Glomerular endothelial cell (primary cell): Measurements from ENCODE around the gene ENKD1. TPM values are rescaled to one million over a fixed set of nuclear protein-coding genes. Genes with fewer than 3 reads are reported as not detected.
"Not testable (repeated sequence)": the region's sequence is repeated elsewhere in the genome, so short reads cannot be mapped to it uniquely, and the experiment has no call there.

ENCODE experiments used
- DNase-seq: peaks from one replicate; pipeline ENCODE4 v3.0.0-alpha.2; 2011; ENCODE audit warnings: low read depth, low spot score; ENCODE audit errors: extremely low read depth
- total RNA-seq: library from RNA; depleted of rRNA; stranded (reverse); fragments of >200 nt; gene quantifications from 2 replicates; pipeline ENCODE4 v1.2.3, GENCODE V29; 2015

ENKD1 gene
- total RNA-seq: 20.5 and 25.9 TPM in 2 replicates

DNA sequence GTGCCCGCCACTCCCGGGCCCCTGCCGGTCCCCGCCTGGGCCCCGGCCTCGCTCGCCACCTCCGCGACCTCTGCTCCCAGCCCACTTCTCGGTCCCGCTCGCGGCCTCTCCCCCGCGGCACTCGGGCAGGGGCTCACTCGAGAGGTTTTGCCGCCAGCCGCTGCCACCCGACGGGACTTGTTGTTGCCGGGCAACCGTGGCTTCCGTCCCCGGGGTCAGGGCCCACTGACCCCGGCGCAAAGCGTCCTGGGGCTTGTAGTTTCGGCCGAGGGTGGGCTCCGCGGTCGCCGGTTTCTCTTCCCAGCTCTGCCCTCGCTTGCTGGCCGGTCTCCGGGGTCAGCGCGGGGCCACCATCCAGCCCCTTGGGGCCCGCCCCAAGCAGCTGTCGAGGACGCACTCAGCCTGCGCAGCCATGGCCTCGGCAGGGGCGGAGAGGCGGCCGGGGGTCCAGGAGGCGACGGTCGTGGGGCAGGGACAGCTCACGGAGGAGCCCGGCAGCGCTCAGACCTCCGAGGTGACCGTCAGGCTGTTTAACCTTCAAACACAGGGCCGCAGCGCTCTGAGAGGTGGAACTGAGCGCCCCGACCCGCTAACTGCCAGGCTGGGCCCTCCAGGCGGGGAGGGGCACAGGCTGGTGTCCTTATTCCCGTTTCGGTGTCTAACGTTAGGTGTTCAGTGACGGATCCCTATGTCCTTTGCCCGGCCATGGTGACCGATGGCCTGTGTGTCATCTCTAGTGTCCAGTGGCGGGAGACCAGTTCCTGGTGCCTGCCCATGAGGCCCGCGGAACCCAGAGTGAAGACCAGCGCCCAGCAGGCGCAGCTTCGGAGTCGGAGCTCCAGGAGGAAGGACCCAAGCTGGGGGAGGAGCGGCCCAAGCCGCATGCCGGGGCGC, at the start of gene ENKD1, which contains the start of gene C16orf86:
TSS of gene ENKD1 (minus strand) at position 192 of the 894 bp plus-strand sequence. CDS start 308 bp downstream, outside the sequence.
TSS of gene C16orf86 (plus strand) at position 256 of the 894 bp plus-strand sequence. CDS start at position 413, 157 bp downstream.
- DNase-seq: no peak

DNA sequence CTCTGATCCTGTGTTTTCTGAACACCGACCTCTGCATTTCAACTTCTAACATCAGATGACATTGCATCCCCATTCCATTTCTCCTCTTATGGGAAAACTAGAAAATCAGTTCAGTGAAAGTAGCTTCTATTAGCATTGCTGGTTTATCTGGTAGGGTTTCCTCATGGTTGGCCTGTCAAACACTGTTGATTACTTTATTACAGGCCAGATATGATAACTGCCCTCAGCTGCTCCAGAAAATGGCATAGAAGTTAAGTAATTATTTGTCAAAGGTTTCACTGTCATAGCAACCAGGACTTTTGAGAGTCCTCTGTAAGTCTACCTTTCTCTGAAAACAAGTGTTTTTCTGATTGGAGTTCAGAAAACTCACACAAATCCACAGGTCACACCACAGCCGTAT, 49.5 kb upstream of the ENKD1 start:
- no peak for DNase-seq

- no peak for DNase-seq
Observed at GRCh38 chr16:67714522-67714921, 48.0 kb upstream of the ENKD1 start.

DNA sequence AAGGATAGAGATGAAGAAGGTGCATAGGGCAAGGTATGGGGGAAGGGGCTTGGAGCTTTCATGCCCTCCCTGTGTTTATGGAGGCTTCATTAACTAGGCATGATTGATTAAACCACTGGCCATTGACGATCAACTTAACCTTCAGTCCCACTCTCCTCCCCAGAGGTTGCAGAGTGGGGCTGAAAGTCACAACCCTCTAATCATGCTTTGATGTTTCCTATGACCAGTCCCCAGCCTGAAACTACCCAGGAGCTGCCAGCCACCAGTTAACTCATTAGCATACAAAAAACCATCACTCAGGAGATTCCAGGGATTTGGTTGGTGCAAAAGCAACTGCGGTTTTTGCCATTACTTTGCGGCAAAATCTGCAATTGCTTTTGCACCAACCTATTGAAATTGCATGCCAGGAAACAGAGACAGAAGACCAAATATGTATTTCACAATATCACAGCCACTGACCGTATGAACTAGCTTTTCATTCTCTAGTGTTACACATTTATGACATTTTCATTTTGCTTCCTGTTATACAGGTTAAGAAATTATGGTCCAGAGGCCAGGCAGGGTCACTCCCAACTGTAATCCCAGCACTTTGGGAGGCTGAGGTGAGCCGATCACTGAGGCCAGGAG, 47.2 kb upstream of the ENKD1 start:
- no peak for DNase-seq

DNA sequence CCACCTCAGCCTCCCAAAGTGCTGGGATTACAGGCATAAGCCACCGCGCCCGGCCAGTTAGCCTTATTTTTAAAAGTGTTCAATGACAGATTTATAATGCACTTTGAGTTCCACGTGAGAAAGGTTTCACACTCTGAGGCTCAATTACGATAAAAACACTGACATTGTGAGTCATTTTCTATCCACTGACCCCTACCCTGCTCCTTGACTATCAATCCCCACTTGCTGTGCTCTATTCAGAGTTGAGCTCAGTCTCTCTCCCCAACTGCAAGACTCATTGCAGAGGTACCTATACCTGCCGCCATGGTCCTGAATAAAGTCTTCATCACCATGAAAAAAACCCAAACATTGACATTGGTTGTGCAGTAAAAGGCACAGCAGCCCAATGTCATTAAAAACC, 44.1 kb upstream of the ENKD1 start:
- DNase-seq: no peak

GRCh38 chr16:67709050-67709449, 42.5 kb upstream of the ENKD1 start:
- DNase-seq: no peak

GRCh38 chr16:67708368-67708771, 41.8 kb upstream of the ENKD1 start:
- no peak for DNase-seq

GRCh38 chr16:67707790-67708189, 41.2 kb upstream of the ENKD1 start:
- DNase-seq: no peak

DNA sequence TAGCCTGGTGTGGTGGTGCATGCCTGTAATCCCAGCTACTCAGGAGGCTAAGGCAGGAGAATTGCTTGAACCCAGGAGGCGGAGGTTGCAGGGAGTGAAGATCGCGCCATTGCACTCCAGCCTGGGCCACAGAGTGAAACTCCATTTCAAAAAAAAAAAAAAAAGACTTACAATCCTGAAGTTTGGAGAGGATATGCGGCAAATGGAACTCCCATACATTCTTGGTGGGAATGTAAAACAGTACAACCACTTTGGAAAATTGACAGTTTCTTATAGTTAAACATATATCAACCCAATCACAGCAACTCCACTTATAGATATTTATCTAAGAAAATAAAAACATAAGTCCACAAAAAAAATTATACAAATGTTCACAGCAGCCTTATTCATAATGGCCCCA, 40.7 kb upstream of the ENKD1 start:
- DNase-seq: no peak

GRCh38 chr16:67704110-67704509, 37.6 kb upstream of the ENKD1 start:
- no peak for DNase-seq

DNA sequence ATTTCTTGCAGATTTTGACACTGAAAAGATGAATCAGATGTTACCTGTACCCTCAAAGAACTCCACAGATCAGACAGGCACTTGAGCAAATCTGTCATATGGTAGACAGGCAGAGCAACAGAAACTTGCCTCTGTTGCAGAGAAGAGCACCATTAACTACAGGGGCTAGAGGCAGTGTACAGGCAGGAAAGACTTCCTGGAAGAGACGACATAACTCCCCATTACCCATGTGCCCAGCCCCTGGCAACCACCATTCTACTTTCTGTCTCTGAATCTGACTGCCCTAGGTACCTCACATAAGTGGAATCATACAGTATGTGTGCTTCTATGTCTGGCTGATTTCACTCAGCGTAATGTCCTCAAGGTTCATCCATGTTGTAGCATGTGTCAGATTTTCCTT, 37.1 kb upstream of the ENKD1 start:
- DNase-seq: no peak

DNA sequence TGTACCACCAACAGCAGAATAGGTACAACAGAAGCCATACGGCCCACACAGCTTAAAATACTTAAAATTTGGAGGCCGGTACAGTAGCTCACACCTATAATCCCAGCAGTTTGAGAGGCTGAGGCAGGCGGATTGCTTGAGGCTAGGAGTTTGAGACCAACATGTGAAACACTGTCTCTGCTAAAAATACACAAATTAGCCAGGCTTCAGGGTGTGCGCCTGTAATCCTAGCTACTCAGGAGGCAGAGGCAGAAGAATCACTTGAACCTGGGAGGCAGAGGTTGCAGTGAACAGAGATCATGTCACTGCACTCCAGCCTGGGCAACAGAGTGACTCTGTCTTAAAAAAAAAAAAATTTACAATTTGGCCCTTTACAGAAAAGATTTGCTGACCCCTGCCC, 35.6 kb upstream of the ENKD1 start:
- no peak for DNase-seq

DNA sequence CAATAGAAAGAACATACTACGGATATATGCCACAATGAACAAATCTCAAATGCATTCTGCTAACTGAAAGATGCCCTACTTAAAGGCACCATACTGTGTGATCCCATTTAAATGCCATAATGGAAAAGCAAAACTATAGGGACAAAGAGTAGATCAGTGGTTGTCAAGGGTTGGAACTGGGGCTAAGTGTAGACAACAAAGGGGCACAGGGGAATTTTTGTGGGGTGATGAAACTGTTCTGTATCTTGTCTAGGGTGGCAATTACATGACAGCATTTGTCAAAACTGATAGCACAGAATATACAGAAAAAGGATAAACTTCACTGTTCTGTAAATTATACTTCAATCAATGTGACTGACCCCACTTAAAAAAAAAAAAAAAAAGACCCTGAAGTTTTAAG, 34.9 kb upstream of the ENKD1 start:
- no peak for DNase-seq

DNA sequence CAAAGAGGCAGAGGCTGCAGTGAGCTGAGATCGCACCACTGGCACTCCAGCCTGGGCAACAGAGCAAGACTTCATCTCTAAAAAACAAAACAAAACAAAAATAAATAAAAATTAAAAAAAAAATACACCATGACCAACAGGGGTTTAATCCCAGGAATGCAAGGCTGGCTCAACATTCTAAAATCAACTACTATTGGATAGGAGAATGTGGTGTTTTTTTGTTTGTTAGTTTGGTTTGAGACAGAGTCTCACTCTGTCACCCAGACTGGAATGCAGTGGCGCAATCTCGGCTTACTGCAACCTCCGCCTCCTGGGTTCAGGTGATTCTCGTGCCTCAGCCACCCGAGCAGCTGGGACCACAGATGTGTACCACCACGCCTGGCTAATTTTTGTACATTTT, 32.7 kb upstream of the ENKD1 start:
- no peak for DNase-seq

GRCh38 chr16:67697422-67698185, 31.1 kb upstream of the ENKD1 start:
- no peak for DNase-seq

GRCh38 chr16:67694611-67695010, 28.1 kb upstream of the ENKD1 start:
- no peak for DNase-seq

DNA sequence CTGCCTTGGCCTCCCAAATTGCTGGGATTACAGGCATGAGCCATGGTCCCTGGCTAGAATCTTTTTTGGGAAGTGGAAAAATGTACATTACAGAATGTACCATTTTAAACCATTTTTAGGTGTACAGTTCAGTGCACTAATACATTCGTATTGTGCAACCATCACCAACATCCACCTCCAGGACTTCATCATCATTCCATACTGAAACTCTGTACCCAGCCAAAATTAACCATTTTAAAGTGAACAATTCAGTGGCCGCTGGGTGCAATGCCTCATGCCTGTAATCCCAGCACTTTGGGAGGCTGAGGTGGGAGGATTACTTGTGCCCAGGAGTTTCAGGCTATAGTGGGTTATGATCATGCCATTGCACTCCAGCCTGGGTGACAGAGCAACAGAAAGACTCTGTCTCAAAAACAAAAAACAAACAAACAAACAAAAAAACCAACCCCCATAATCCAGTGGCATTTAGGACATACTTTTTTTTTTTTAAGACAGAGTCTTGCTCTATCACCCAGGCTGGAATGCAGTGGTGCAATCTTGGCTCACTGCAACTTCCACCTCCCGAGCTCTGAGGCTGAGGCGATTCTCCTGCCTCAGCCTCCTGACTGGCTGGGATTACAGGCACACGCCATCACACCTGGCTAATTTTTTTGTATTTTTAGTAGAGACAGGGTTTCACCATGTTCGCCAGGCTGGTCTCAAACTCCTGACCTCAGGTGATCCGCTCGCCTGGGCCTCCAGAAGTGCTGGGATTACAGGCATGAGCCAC, 27.2 kb upstream of the ENKD1 start:
- DNase-seq: not testable (repeated sequence)

DNA sequence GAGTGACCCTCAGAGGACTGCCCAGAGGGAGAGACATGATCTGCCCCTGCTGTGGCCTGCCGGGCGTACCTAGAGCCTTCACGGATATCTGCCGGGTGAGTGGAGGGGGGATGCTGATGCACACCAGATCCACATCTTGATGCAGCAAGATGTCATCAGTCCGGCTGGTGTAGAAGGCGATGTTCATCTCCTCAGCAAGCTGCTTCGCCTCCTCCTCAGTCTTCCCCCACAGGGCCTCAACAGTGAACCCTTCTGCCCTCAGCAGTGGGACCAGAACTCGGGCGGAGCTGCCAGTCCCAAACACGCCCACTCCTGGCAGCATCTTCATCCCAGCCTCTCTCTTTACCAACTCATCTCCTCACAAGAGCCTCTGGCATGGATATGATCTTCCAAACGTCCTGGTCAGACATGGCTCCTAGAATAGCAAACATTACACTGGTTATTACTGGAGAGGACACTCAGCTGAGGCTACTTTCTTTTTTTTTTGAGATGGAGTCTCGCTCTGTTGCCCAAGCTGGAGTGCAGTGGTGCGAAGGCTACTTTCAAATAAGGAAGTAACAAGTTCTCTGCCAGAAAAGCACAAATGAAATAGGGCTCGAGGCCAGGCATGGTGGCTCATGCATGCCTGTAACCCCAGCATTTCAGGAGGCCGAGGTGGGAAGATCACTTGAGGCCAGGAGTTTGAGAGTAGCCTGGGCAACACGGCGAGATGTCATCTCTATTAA, 19.0 kb upstream of the ENKD1 start:
- no peak for DNase-seq

- DNase-seq: no peak
Observed at GRCh38 chr16:67683767-67684166, 17.2 kb upstream of the ENKD1 start.
